Thyroid gland (tissue), 4 donors: ENCODE results near the gene MYO1E.

Experiments used
- POLR2A ChIP-seq, 2 donors: fragments of 450-650 bp; IDR thresholded peaks; one replicate each; pipeline ENCODE4 v1.6.1; 2017; ENCODE audit warnings: antibody characterized with exemption in 2 of 2, mild to moderate bottlenecking in 2 of 2, moderate library complexity in 1 of 2
- TF ChIP-seq, protein P1 (sequence below), 6 experiments: fragments of 200-600 bp in 3 of 6; fragments of 450-650 bp in 3 of 6; sonication (generic) in 3 of 6; IDR thresholded peaks; one replicate each; pipeline ENCODE4 v1.5.1; 2016 to 2019; ENCODE audit warnings: antibody characterized with exemption in 6 of 6, mild to moderate bottlenecking in 2 of 6, inconsistent platforms in 1 of 6, moderate library complexity in 1 of 6

DNA sequence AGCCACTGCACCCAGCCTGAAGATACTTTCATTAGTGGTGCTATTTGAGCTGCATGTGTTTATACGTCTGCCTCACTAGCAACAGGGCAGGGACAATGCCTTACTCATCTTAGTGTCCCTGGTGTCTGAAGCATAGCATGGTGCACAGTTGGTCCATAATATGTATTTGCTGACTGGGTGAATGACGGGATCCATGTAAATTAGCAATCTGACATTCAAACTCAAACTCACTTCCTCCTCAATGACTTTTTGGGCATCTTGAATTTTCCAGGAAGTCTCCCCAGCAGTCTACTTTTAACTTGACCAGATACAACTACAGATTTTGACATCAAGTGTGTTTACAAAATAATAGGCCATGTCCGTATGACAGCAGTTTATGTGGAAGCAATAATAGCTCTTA lies 169.0 kb downstream of the MYO1E start:
- TF ChIP-seq, protein P1, sequence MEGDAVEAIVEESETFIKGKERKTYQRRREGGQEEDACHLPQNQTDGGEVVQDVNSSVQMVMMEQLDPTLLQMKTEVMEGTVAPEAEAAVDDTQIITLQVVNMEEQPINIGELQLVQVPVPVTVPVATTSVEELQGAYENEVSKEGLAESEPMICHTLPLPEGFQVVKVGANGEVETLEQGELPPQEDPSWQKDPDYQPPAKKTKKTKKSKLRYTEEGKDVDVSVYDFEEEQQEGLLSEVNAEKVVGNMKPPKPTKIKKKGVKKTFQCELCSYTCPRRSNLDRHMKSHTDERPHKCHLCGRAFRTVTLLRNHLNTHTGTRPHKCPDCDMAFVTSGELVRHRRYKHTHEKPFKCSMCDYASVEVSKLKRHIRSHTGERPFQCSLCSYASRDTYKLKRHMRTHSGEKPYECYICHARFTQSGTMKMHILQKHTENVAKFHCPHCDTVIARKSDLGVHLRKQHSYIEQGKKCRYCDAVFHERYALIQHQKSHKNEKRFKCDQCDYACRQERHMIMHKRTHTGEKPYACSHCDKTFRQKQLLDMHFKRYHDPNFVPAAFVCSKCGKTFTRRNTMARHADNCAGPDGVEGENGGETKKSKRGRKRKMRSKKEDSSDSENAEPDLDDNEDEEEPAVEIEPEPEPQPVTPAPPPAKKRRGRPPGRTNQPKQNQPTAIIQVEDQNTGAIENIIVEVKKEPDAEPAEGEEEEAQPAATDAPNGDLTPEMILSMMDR (IDR thresholded peaks at IDR 0.05) = no peak
- TF ChIP-seq POLR2A (IDR thresholded peaks at IDR 0.05) = no peak
